ENCODE results near the gene CKAP2L. TPM values are rescaled to one million over a fixed set of nuclear protein-coding genes. Genes with fewer than 3 reads are reported as not detected.
A peak's percentile ranks its signal among the peaks of the same experiment; 100 is the strongest.

Gene CKAP2L
- total and polyA plus RNA-seq, 2 donors (not counting 3 experiments of a cell fraction or from before 2014, with no cell fraction given), result 3.4 to 30.7 TPM

- H4K20me1 ChIP-seq (replicated peaks; ENCODE audit: control insufficient read depth, extremely low read depth, insufficient read depth, low read length), result no peaks in the 10 kb centered on the region
- dilution Hi-C loops (cut with MboI; ENCODE audit: extremely low pct_ligation_motif_present, low sequenced_read_pairs) (no loop called here), intact Hi-C loops (cut with micrococcal nuclease) (no loop called here)
- no peaks in the 10 kb centered on the region for H3K9me3 ChIP-seq (replicated peaks; ENCODE audit: control insufficient read depth, insufficient read depth, low read length)
- peak; percentile 79 for FAIRE-seq
- H3K4me2 ChIP-seq (ENCODE audit: insufficient read depth, low read length), result peak within 1 kb of the TSS; percentile 80
- no peaks in the 10 kb centered on the region for H3K36me3 ChIP-seq (ENCODE audit: control insufficient read depth in 2 of 2, extremely low read depth in 1 of 2, insufficient read depth in 2 of 2, low read length in 2 of 2)
- TSS peak; percentile 74 for BruUV-seq (replicated peaks)
- H3K9me1 ChIP-seq (replicated peaks; ENCODE audit: control insufficient read depth, extremely low read depth, insufficient read depth, low read length), result no peaks in the 10 kb centered on the region
- ChIA-PET CTCF (interaction anchor here (1.2 to 3.6 kb wide), 8 partner anchors 9 to 157 kb away, joined by 3 to 14 read pairs (median 6); no protein-coding TSS in a partner anchor), POLR2A (no interaction called here)
- peak within 1 kb of the TSS; percentile 73 for H3K27ac ChIP-seq (ENCODE audit: insufficient read depth, low read depth, low read length)
- peak within 1 kb of the TSS; percentile 83 for H2AFZ ChIP-seq (ENCODE audit: low read depth, low read length)
- H3K27me3 ChIP-seq (ENCODE audit: control insufficient read depth in 2 of 2, insufficient read depth in 2 of 2, low read length in 2 of 2), result no peaks in the 10 kb centered on the region
- TF ChIP-seq POLR2AphosphoS5 (IDR thresholded peaks at IDR 0.05; ENCODE audit: insufficient read depth, low read depth, low read length) (peak; percentile 20), JUN (IDR thresholded peaks at IDR 0.05; ENCODE audit: borderline replicate concordance, insufficient read depth, insufficient read length, low read depth) (peak; percentile 41), MYC (IDR thresholded peaks at IDR 0.05; ENCODE audit: low read depth, low read length) (no peak), FOS (IDR thresholded peaks at IDR 0.05; ENCODE audit: borderline replicate concordance, insufficient read depth, low read length) (peak; percentile 55)
- H3K4me1 ChIP-seq (ENCODE audit: control insufficient read depth, extremely low read depth, insufficient read depth, low read length), result peaks cover 43% of the 10 kb centered on the region
- H3K4me3 ChIP-seq (replicated peaks in 1 of 3; ENCODE audit: insufficient read depth in 1 of 3, low read depth in 1 of 3, low read length in 3 of 3), result peak within 1 kb of the TSS in 1 of 3 experiments; percentile 37
- no peaks in the 10 kb centered on the region for H3K79me2 ChIP-seq (ENCODE audit: control insufficient read depth, insufficient read depth, low read length)
- H3K9ac ChIP-seq (replicated peaks; ENCODE audit: extremely low read depth, insufficient read depth, low read length), result peak within 1 kb of the TSS; percentile 38
- DNase-seq (ENCODE audit: low read depth, low spot score), result peak; percentile 73
Measured at GRCh38 chr2:112784199-112785189, 20.1 kb upstream of the CKAP2L start, which contains the start of gene IL1A. Gene IL1A, minus strand, starts transcription at chr2:112784493. Its CDS starts 723 bp downstream, at chr2:112783770.

GRCh38 chr2:112783187-112783714 lies 18.8 kb upstream of the CKAP2L start:
- Histone ChIP-seq H3K27ac (ENCODE audit: insufficient read depth, low read depth, low read length) (peak overlapping the region; percentile 73), H3K27me3 (ENCODE audit: control insufficient read depth in 2 of 2, insufficient read depth in 2 of 2, low read length in 2 of 2) (no peaks in the 10 kb centered on the region), H4K20me1 (replicated peaks; ENCODE audit: control insufficient read depth, extremely low read depth, insufficient read depth, low read length) (no peaks in the 10 kb centered on the region), H3K9me3 (replicated peaks; ENCODE audit: control insufficient read depth, insufficient read depth, low read length) (no peaks in the 10 kb centered on the region), H3K79me2 (ENCODE audit: control insufficient read depth, insufficient read depth, low read length) (no peaks in the 10 kb centered on the region), H3K4me2 (ENCODE audit: insufficient read depth, low read length) (peak overlapping the region; percentile 80), H3K4me1 (ENCODE audit: control insufficient read depth, extremely low read depth, insufficient read depth, low read length) (peaks cover 42% of the 10 kb centered on the region), H3K36me3 (ENCODE audit: control insufficient read depth in 2 of 2, extremely low read depth in 1 of 2, insufficient read depth in 2 of 2, low read length in 2 of 2) (no peaks in the 10 kb centered on the region), H3K9me1 (replicated peaks; ENCODE audit: control insufficient read depth, extremely low read depth, insufficient read depth, low read length) (no peaks in the 10 kb centered on the region), H3K9ac (replicated peaks; ENCODE audit: extremely low read depth, insufficient read depth, low read length) (no peak overlapping the region), H3K4me3 (replicated peaks in 1 of 3; ENCODE audit: insufficient read depth in 1 of 3, low read depth in 1 of 3, low read length in 3 of 3) (no peak overlapping the region), H2AFZ (ENCODE audit: low read depth, low read length) (peak overlapping the region; percentile 26)
- peak; percentile 46 for FAIRE-seq
- no TSS peak for BruUV-seq (replicated peaks)
- POLR2A ChIA-PET, result no interaction called here
- dilution Hi-C loops (cut with MboI; ENCODE audit: extremely low pct_ligation_motif_present, low sequenced_read_pairs), result no loop called here
- peak; percentile 62 for DNase-seq (ENCODE audit: low read depth, low spot score)
- TF ChIP-seq POLR2AphosphoS5 (IDR thresholded peaks at IDR 0.05; ENCODE audit: insufficient read depth, low read depth, low read length) (no peak), EZH2 (IDR thresholded peaks at IDR 0.05; ENCODE audit: borderline replicate concordance, low read depth, low read length, severe bottlenecking) (no peak), JUN (IDR thresholded peaks at IDR 0.05; ENCODE audit: borderline replicate concordance, insufficient read depth, insufficient read length, low read depth) (no peak), FOS (IDR thresholded peaks at IDR 0.05; ENCODE audit: borderline replicate concordance, insufficient read depth, low read length) (no peak), CTCF (IDR thresholded peaks at IDR 0.05; ENCODE audit: extremely low read depth in 1 of 2, insufficient read depth in 1 of 2, low read depth in 1 of 2, low read length in 2 of 2) (no peak), POLR2A (IDR thresholded peaks at IDR 0.05; ENCODE audit: low read depth, low read length) (no peak), MAX (IDR thresholded peaks at IDR 0.05; ENCODE audit: insufficient read depth, insufficient read length) (no peak), GATA2 (IDR thresholded peaks at IDR 0.05; ENCODE audit: insufficient read depth, insufficient read length, low read depth, low read length) (no peak), MYC (IDR thresholded peaks at IDR 0.05; ENCODE audit: low read depth, low read length) (no peak)
- CTCF ChIA-PET, result interaction anchor here (0.9 to 3.6 kb wide), 7 partner anchors 9 to 159 kb away, joined by 3 to 14 read pairs (median 6); no protein-coding TSS in a partner anchor
- intact Hi-C loops (cut with micrococcal nuclease), result no loop called here

Data from endothelial cell of umbilical vein (primary cell).